K562 (cell line): ENCODE results near the gene TAF10. TPM values are rescaled to one million over a fixed set of nuclear protein-coding genes. Genes with fewer than 3 reads are reported as not detected.

Source experiments
- CREB3 ChIP-seq: fragments of 450-650 bp; conservative IDR thresholded peaks from 2 replicates; pipeline ENCODE4 v1.6.1; 2016; ENCODE audit warnings: missing genetic modification characterization, low read depth, mild to moderate bottlenecking, missing compliant biosample characterization, moderate library complexity
- DACH1 ChIP-seq: fragments of 450-650 bp; IDR thresholded peaks from 2 replicates; pipeline ENCODE4 v1.6.1; 2018; ENCODE audit not compliant: partially characterized antibody
- PREB ChIP-seq: sonication (generic); formaldehyde crosslinking; IDR thresholded peaks from 2 replicates; pipeline ENCODE4 v1.8.1; 2023; ENCODE audit warnings: mild to moderate bottlenecking, missing genetic modification reagents
- RB1 ChIP-seq: fragments of 450-650 bp; IDR thresholded peaks from 2 replicates; pipeline ENCODE4 v1.6.1; 2017; ENCODE audit warnings: low read depth, mild to moderate bottlenecking
- TFE3 ChIP-seq: fragments of 450-650 bp; formaldehyde crosslinking; IDR thresholded peaks from 2 replicates; pipeline ENCODE4 v1.4.0; 2020; ENCODE audit warnings: mild to moderate bottlenecking, mixed read lengths
- ZBTB11 ChIP-seq, 3 experiments: fragments of 200-800 bp in 1 of 3; fragments of 250-450 bp in 1 of 3; fragments of 450-650 bp in 1 of 3; sonication (Bioruptor Pico) in 1 of 3; sonication (Bioruptor generic) in 1 of 3; formaldehyde crosslinking in 1 of 3; IDR thresholded peaks; 2 replicates each; pipeline versions ENCODE4 v1.6.1 to v1.8.0; 2016 to 2022; ENCODE audit warnings: mild to moderate bottlenecking in 2 of 3, missing genetic modification characterization in 2 of 3, missing compliant biosample characterization in 1 of 3, moderate library complexity in 1 of 3
- ZNF592 ChIP-seq: fragments of 450-650 bp; IDR thresholded peaks from 2 replicates; pipeline ENCODE4 v1.6.1; 2017; ENCODE audit warnings: antibody characterized with exemption, mild to moderate bottlenecking
- ZNF76 ChIP-seq: fragments of 250-450 bp; sonication (Bioruptor Pico); IDR thresholded peaks from 2 replicates; pipeline ENCODE4 v1.4.0; 2020; ENCODE audit warnings: mild to moderate bottlenecking, moderate library complexity, borderline replicate concordance
- polyA plus RNA-seq, 8 experiments: library from polyadenylated mRNA; depleted of rRNA in 4 of 8; stranded (reverse) in 5 of 8; unstranded in 3 of 8; fragments of >200 nt; fragmentation: Nextera tagmentation in 2 of 8; fragmentation: Illumina TruSeq in 1 of 8; extraction: Ambion mirVana in 2 of 8; extraction: Trizol in 1 of 8; gene quantifications; 2 replicates each; pipeline versions ENCODE4 v1.2.1 to v1.2.3, GENCODE V29; 2011 to 2014; ENCODE audit warnings: inconsistent platforms in 1 of 8, missing spikeins in 1 of 8
- total RNA-seq, 7 experiments: library from RNA; depleted of rRNA in 6 of 7; stranded (reverse); fragments of >200 nt in 6 of 7; fragmentation: Illumina TruSeq in 2 of 7; extraction: Trizol in 2 of 7; gene quantifications; 2 replicates each; pipeline versions ENCODE4 v1.2.1 to v1.2.3, GENCODE V29; 2011 to 2021; ENCODE audit warnings: low replicate concordance in 1 of 7

TAF10 gene
- total and polyA plus RNA-seq, 9 of the 15 experiments (the other 6 are each of a cell fraction or from before 2014, with no cell fraction given), result 19.5 to 197 (median 121) TPM

- peak in 1 of 3 experiments; percentile 44; a peak in 2 of 6 replicates for TF ChIP-seq ZBTB11 (CRISPR knock-in tag; IDR thresholded peaks at IDR 0.05)
- peak; percentile 74; the same call in 1 of the 2 replicates for TF ChIP-seq ZNF592
- TF ChIP-seq CREB3 (tag), result peak; percentile 55; the same call in 1 of the 2 replicates
- TF ChIP-seq RB1, result peak; percentile 66
- TF ChIP-seq PREB, result no peak
- no peak for TF ChIP-seq TFE3 (CRISPR knock-in tag)
- TF ChIP-seq DACH1, result peak; percentile 93
- TF ChIP-seq ZNF76 (CRISPR knock-in tag), result 0 out of 2 replicates have a peak, but pooled peaks have one; percentile 36
These were observed 43.7 kb downstream of the TAF10 start (continued) for GRCh38 chr11:6568191-6568918.
